HL-60 (cell line): ENCODE measurements around the gene PCDHGA7.

Experiments
- POLR2AphosphoS5 ChIP-seq: IDR thresholded peaks from 2 replicates; pipeline ENCODE4 v1.6.1; 2012; ENCODE audit warnings: low read depth
- TF ChIP-seq, protein P1 (sequence below): IDR thresholded peaks from one replicate; pipeline ENCODE4 v1.5.1; 2011; ENCODE audit warnings: low read length, control low read depth, inconsistent platforms; ENCODE audit not compliant: insufficient read depth
- TF ChIP-seq, protein P2 (sequence below): IDR thresholded peaks from 2 replicates; pipeline ENCODE4 v1.6.1; 2012; ENCODE audit warnings: low read depth; ENCODE audit not compliant: insufficient replicate concordance

DNA sequence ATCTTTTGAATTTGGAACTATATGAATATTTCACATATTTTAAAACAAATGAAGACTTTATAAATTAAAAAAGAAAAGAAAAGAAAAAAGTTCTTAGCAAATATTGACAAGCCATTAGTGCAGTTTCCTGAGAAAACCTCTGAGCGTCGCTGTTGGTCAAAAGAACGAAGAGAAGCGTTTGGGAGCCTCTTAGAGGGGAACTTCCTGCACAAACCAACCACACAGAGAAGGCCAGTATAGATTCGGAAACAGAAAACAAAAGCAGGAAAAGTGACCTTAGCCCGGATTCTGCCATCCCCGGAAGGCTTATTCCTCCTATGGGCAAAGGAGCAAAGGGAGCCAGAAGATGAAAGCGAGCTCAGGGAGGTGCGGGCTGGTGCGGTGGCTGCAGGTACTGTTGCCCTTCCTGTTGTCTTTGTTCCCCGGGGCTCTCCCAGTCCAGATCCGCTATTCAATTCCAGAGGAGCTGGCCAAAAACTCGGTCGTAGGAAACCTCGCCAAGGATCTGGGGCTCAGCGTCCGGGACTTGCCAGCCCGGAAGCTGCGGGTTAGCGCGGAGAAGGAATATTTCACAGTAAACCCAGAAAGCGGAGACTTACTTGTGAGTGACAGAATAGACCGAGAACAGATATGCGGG, 22.6 kb upstream of the PCDHGA7 start, which contains the start of gene PCDHGB2:
- TF ChIP-seq, protein P1, sequence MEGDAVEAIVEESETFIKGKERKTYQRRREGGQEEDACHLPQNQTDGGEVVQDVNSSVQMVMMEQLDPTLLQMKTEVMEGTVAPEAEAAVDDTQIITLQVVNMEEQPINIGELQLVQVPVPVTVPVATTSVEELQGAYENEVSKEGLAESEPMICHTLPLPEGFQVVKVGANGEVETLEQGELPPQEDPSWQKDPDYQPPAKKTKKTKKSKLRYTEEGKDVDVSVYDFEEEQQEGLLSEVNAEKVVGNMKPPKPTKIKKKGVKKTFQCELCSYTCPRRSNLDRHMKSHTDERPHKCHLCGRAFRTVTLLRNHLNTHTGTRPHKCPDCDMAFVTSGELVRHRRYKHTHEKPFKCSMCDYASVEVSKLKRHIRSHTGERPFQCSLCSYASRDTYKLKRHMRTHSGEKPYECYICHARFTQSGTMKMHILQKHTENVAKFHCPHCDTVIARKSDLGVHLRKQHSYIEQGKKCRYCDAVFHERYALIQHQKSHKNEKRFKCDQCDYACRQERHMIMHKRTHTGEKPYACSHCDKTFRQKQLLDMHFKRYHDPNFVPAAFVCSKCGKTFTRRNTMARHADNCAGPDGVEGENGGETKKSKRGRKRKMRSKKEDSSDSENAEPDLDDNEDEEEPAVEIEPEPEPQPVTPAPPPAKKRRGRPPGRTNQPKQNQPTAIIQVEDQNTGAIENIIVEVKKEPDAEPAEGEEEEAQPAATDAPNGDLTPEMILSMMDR = no peak
- TF ChIP-seq, protein P2, sequence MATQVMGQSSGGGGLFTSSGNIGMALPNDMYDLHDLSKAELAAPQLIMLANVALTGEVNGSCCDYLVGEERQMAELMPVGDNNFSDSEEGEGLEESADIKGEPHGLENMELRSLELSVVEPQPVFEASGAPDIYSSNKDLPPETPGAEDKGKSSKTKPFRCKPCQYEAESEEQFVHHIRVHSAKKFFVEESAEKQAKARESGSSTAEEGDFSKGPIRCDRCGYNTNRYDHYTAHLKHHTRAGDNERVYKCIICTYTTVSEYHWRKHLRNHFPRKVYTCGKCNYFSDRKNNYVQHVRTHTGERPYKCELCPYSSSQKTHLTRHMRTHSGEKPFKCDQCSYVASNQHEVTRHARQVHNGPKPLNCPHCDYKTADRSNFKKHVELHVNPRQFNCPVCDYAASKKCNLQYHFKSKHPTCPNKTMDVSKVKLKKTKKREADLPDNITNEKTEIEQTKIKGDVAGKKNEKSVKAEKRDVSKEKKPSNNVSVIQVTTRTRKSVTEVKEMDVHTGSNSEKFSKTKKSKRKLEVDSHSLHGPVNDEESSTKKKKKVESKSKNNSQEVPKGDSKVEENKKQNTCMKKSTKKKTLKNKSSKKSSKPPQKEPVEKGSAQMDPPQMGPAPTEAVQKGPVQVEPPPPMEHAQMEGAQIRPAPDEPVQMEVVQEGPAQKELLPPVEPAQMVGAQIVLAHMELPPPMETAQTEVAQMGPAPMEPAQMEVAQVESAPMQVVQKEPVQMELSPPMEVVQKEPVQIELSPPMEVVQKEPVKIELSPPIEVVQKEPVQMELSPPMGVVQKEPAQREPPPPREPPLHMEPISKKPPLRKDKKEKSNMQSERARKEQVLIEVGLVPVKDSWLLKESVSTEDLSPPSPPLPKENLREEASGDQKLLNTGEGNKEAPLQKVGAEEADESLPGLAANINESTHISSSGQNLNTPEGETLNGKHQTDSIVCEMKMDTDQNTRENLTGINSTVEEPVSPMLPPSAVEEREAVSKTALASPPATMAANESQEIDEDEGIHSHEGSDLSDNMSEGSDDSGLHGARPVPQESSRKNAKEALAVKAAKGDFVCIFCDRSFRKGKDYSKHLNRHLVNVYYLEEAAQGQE = no peak
- no peak for TF ChIP-seq POLR2AphosphoS5
